GM18505 (cell line): ENCODE data around the gene BNC2.
"Not testable (repeated sequence)": the region's sequence is repeated elsewhere in the genome, so short reads cannot be mapped to it uniquely, and the experiment has no call there.

Source experiments
- ATAC-seq: cut with Tn5 transposase; IDR thresholded peaks from one replicate; pipeline ENCODE4 v1.9.1; 2021; ENCODE audit not compliant: unreplicated experiment
- POLR2A ChIP-seq: IDR thresholded peaks from 4 replicates; pipeline ENCODE4 v1.6.1; 2011; ENCODE audit warnings: borderline replicate concordance; ENCODE audit not compliant: insufficient read depth, insufficient read length; ENCODE audit errors: extremely low read depth

Gene BNC2

DNA sequence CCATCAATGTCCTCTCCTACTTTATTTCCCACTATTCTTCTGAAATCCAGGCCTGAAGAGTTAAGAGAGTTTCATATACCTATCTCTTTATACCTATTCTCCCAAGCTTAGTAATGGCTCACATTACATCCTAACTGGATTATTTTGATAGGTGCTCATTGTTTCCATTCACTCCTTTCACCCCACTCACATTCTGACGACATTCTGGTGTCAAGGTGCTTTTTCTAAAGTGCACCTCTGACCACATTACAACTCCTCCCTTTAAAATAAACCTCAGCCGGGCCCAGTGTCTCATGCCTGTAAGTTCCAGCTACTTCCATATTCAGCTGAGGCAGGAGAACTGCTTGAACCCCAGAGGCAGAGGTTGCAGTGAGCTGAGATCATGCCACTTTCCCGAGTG lies 417.1 kb downstream of the BNC2 start:
- TF ChIP-seq POLR2A, result no peak
- no peak for ATAC-seq

DNA sequence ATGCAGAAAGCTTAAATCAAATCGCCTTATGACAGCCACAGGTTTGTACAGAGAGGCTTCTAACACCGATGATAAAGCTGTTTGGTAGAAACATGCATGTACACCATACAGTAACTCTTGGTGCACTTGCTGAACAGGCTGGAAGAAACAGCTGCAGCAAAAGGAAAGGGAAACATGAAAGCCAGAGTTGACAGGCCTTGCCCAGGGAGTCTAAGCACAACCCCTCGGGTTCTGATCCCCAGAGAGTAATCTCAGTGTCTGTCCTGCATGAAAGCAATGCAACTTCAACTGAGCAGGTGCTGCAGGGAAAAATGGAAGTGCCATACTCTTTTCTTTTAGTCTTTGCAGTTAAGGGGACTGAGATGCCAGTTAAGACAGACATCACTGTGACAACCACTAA lies 419.9 kb downstream of the BNC2 start:
- ATAC-seq, result no peak
- TF ChIP-seq POLR2A, result no peak

DNA sequence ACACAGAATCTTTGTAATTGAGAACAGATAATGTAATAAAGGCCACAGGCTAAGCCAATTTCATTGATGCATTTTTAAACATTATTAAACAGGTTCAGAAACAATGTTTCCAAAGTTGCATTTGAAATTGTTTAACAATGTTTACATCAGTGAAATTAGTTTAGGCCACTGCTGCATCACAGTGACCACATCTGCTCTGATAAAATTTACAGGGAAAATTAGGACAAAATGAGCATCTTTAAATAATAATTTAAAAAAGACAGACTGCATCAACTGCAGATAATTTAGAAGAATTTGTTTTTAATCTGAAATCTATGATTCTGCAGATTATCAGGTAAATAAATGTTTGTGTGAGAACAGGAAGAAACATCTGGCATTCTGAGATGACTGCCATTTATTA lies 420.4 kb downstream of the BNC2 start:
- no peak for ATAC-seq
- TF ChIP-seq POLR2A, result no peak

DNA sequence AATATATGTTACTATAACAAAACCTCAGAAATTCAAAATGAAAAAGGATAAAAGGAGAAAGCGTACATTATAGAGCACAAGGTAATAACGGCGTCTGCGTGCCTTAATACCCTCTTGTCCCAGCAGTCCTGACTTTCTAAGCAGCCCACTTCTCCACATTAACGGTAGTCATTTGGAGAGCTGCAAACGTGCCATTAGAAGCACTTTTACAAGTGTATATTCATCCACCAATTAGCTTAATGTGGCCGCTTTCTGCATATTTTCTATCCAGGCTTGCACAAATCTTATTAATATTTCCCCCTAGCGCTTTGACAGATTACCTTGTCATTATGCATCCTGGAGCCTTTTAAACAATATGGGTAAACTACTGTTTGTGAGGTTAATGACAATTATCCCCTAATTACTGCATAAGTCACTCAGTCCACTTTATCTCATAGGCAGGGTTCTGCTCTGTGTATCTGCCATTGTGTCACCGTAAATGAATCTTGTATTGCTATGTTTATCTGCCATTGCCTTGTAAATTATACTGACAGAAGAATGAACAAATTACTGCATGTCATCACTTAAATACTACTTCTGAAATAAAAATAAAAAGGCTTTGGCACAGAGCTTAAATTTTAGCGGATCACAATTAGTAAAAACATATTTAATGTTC lies 421.3 kb downstream of the BNC2 start:
- no peak for TF ChIP-seq POLR2A
- no peak for ATAC-seq

DNA sequence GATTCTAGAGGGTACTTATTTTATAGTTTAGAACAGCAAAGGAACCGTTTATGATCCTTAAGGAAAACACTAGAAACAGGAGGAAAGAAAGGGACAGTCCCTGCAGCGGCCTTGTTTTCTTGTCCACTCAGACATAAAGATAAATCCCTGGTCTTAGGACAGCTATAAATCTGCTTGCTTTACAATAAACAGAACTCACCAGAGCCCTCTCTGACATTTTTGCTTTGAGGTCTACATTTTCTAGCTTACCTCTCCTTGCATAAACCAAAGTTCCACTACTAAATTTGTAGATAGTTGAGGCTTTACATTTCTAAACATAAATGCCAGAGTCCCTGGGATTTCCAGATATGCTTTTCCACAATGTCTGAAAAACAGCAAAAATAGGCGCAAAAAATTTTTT lies 422.5 kb downstream of the BNC2 start:
- TF ChIP-seq POLR2A, result no peak
- ATAC-seq, result no peak

DNA sequence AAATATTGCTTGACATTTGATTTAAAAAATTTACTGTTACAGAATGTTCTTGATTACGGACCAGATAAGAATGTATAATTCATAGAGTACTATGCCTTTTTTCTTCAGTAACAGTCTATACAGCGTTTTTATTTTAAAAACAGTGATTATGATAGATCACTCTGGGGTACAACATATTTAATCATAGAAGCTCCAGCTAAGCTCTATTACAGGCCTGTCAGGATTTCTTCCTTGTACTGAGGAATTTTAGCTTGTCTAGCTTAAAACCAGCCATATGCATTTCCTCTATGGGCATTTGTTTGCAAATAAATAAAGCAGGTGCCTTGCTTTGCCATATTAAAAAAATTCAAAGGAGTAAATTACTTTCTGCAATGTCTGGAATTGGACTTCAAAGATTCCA lies 423.8 kb downstream of the BNC2 start:
- no peak for ATAC-seq
- TF ChIP-seq POLR2A, result no peak

DNA sequence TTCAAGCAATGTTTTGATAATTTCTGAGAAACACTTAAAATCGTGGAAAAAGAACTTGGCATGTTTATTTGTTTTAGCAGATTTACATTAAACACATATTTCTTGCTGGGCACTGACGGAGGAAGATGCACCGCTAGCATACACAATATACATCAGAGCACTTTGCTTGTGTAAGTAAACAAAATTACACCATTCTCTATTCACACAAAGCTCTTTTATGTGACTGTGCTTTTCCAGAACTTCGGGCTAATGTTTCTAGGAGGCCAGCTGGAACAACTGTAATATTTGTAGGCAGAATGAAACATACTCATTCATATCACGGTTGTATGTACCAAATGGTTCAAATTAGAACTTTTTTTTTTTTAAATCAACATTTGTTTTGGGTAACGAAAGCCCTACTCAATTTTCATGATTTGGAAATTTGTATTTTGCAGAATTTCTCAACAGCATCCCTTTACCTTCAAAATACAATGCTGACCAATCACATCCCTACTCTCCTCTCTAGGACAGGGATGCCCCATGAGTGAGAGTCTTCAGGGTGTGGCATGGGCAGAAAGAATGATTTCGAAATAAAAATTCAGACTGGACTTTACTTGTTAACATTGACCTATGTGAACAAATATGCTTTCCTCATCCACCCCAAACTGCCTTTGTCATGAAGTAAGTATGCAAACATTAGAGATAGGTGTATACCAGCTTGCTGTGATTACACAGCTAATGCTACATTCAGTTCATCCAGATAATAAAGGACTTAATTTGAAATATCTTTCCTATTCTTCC lies 425.1 kb downstream of the BNC2 start:
- no peak for ATAC-seq
- no peak for TF ChIP-seq POLR2A

DNA sequence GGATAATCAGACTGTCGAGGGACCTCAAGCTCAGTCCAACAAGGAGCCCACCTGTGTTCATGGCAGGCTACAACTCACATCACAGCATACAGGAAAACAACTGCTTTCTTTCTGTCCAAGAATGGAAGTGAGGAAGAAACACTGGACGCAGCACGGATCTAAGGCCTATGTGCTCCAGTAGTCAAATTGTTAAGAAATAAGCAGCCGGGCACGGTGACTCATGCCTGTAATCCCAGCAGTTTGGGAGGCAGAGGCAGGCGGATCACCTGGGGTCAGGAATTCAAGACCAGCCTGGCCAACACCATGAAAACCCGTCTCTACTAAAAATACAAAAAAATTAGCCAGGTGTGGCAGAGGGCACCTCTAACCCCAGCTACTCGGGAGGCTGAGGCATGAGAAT lies 427.8 kb downstream of the BNC2 start:
- no peak for ATAC-seq
- TF ChIP-seq POLR2A, result no peak

DNA sequence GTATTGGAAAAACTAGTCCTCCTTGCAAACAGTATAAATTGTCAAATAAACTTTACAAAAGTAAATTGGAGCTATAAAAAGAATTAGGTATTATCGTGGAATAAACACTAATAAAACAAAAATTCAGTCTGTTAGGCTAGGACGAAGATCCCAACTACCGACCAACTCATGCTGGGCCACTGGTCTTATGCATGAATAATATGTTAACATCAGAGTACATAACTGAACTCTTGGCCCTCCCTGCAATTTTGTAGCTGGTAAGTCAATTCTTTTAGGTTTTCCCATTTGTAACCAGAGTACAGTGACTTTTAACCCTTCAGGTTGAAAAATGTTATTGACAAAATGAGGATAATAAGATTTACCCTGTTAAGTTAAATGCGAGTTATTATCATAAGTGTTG lies 428.7 kb downstream of the BNC2 start:
- ATAC-seq, result no peak
- no peak for TF ChIP-seq POLR2A

DNA sequence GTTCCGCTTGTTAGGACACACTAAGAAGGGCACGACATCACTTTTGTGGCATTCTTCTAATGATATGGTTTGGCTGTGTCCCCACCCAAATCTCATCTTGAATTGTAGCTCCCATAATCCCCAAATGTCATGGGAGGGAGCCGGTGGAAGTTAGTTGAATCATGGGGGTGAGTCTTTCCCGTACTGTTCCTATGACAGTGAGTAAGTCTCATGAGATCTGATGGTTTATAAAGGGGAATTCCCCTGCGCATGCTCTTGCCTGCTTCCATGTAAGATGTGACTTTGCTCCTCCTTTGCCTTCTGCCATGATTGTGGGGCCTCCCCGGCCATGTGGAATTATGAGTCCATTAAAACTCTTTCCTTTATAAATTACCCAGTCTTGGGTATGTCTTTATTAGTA lies 431.6 kb downstream of the BNC2 start:
- not testable (repeated sequence) for ATAC-seq

DNA sequence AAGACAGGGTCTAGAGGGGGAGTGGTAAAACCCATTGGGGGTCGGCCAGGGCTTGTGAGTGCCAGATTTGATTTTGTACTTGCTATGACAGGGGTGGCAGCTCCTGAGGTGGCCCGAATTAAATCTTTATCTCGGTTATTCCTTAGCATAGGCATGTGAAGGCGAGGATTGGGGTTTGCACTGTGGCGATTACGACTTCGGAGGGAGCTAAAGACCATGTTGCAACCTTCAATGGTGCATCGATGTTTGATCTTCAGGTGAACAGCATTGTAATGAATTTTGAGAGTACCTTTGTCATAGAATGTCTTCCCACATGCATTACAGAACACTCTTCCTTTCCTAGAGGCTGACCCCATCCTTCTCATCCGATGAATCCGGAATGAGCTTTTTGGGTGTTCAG lies 433.9 kb downstream of the BNC2 start:
- no peak for ATAC-seq

DNA sequence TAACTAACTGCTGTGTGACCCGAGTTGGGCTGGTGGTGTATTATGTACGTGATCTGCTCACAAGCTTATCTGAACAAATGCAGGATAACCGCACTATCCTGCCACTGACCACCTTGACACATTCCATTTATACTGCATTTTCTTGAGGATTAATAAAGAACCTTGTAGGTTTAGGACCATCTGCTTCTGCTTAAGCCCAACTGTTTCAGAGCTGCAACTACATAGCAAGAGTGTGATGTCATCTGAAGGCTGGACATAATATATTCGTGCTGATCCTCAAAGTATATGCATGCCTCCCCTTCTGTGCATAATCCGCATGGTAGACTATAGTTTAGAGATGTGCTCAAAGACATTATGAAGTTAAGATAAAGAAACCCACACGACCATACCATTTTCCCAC lies 435.9 kb downstream of the BNC2 start:
- no peak for ATAC-seq
- TF ChIP-seq POLR2A, result no peak

More for the DNA sequence above, 433.9 kb downstream of the BNC2 start:
- no peak for TF ChIP-seq POLR2A

DNA sequence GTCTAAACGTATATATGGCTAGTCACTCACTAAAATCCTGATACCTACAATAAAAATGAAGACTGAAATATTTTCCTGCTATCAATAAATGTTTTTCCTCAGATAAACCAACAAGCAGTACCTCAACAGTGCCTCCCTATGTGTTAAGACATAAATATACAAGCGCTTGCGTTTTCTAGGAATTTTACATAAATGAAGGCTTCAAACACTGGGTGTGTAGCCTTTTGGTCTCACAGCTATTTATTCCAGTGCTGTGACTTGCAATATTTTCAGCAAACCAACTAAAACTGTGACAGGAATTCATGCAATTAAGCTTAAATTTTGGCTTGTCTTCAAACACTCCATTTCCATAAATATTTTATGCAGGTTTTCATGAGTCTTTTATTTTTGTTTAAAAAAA lies 437.0 kb downstream of the BNC2 start:
- no peak for TF ChIP-seq POLR2A
- no peak for ATAC-seq

DNA sequence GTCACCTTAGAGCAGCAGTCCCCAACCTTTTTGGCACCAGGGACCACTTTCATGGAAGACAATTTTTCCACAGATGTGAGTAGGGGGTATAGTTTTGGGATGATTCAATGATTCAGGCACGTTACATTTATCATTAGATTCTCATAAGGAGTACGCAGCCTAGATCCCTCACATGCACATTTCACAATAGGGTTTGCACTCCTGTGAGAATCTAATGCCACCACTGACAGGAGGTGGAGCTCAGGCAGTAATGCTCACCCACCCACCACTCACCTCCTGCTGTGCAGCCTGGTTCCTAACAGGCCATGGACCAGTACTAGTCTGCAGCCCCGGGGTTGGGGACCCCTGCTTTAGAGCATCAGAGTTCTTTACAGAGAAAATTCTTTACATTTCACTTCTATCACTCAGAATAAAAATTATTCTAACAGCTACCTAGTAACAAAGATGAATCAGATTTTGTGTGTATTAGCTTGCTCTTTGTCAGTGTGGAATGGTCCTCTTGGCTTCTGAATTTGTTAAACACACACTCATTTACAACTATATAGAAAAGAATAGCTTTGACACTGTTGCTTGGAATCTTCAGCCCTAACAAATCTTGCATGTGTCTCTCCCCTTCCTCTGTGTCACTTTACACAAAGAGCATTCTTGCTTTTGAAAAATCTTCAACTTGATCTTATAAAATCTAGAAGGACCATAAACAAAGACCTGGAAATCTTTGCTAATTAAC lies 438.6 kb downstream of the BNC2 start:
- no peak for TF ChIP-seq POLR2A

More for the DNA sequence above, 438.6 kb downstream of the BNC2 start:
- ATAC-seq, result no peak
